COLO829 (cell line): ENCODE data around the gene RIPK4.
"Not testable (repeated sequence)": the region's sequence is repeated elsewhere in the genome, so short reads cannot be mapped to it uniquely, and the experiment has no call there.

Experiments used
- DNase-seq: peaks from one replicate; pipeline ENCODE4 v3.0.0; 2012; ENCODE audit warnings: low spot score

RIPK4 gene

GRCh38 chr21:41737651-41738324 is 29.1 kb downstream of the RIPK4 start:
- DNase-seq = no peak

DNA sequence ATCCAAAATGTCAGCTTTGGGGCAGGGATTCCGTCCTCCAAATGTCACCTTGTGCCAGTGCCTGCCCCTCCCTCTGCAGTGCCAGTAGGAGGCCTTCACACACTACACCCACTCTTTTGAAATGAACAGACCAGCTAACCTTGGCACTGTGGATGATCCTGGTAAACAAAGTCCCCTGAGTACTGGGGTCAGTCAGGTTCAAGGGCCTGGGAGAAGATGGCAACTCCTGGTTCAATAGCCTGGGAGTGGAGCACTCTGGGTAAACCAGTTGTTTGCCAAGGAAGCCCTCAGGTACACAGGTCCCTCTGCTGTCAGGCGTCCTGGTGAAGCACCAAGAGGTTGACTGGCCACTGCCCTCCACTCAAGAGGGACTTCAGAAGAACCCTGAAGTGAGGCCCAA is 30.4 kb downstream of the RIPK4 start:
- DNase-seq = no peak

DNA sequence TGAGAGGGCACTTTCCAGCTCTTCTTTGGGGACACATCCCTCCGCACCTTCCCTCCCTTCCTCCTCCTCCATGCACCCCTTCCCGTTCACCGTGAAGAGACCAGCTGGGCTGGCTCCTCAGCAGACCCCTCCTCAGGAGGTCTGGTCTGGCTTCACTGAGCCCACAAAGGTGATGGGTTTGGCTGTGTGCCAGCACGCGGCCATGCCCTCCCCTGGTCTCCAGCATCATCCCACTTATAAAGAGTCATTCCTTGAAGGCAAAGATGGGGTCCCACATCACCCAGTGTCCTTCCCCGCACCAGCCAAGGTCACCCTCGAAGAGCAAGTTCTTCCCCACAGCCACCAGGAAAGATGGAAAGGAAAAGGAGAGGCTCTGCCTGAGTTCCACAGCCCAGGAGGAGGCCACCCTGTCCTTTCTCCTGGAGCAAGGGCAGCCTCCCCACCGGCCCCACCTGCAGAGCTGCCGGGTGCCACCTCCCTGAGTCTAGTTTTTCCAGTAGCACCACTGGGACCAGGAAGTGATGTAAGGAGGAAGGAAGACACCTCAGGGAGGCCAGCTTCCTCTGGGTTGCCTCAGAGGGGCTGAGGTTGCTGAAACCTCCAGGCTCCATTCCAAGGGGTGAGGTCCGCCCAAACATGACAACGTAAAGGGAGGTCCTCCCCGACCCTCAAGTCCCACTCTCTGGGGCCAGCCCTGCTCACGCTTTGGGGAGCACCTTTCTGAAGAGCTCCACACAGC is 32.7 kb downstream of the RIPK4 start:
- no peak for DNase-seq

- DNase-seq = no peak
Measured at GRCh38 chr21:41731081-41731480, 35.8 kb downstream of the RIPK4 start.

- no peak for DNase-seq
Measured at GRCh38 chr21:41730367-41730765, 36.5 kb downstream of the RIPK4 start.

GRCh38 chr21:41729701-41730366 is 37.0 kb downstream of the RIPK4 start:
- DNase-seq = no peak

GRCh38 chr21:41727784-41728763 is 38.8 kb downstream of the RIPK4 start:
- no peak for DNase-seq

DNA sequence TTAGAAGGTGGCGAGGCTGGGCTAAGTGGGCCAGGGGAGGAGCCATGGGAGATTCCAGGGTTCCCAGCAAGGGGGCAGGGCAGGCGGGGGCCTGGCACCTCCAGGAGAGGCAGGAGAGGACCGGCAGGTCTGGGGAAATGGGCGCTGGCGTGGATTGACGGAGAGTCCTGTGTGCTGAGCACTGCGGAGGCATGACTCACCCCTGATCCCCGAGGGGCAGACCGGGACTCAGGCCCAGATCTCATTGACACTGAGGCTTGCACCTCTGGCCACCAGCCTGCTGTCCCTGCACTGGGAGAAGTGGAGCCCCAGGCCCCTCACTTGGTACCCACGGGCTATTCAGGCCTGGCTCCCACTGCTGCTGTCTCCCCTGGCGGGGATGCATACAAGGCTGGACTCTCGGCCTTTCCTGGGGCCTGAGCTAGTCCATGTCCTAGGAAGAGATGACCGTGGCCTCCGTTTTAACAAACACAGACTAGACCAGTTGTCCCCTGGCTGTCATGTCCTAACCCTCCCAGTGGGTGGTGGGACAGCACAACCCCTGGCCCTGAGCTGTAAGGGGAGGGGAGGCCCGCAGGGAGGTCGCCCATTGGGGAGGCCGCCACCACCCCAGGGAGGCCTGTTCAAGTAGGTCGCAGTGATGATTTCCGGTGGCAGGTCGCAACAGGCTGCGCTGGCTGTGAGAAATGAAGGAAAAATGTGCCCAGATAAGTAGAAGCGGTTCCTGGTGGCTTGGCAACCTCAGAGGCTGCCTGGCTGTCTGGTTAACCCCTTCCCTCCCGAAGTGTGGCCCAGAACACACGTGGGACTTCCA is 39.7 kb downstream of the RIPK4 start:
- DNase-seq = no peak

DNA sequence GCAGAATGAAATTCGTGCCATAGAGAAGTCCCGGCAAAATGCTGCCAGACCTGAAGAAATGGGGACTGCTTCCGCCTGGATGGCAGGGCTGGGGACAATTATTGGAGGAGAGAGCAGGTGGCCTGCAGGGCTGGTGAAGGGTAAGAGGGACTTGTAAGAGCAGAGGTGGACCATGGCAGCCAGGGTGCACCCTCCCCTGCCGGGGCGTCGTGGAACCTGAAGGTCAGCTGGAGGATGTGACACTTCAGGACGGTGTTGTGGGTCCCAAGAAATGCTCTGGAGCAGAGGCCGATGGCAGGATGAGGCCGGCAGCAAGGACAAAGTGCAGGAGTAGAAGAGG is 40.3 kb downstream of the RIPK4 start:
- DNase-seq = no peak

GRCh38 chr21:41726058-41726558 is 40.7 kb downstream of the RIPK4 start:
- no peak for DNase-seq

DNA sequence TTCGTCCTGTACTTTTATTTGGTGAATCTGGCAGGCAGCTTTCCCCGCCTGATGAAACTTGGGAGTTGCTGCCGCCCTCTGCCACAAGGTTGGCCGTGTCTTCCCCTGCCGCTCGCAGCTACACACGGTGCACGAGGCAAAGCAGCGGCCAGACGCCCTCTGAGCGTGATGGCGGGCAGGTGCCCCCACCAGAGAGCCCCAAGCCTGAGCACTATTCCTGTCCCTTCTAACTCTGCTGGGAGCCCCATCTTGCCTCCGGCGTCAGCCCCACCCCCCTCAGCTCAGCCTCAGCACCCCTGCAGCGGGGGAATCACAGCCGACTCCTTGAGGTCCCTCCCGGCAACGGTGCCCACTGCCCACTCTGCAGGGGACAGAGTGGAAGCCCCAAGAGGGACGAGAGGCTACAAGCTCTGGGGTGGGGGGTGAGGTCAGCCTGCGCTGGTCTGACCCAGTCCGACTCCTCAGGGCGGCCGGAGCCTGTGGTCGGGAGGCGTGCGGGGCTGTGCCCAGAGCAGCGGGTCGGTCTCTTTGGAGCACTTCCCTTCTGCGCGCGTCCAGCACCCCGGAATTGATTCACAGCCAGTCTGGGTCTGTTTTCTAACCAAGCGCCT is 41.3 kb downstream of the RIPK4 start:
- DNase-seq = no peak

- DNase-seq = not testable (repeated sequence)
Measured at GRCh38 chr21:41723835-41724234, 43.0 kb downstream of the RIPK4 start.

GRCh38 chr21:41722052-41723018 is 44.5 kb downstream of the RIPK4 start:
- no peak for DNase-seq

GRCh38 chr21:41720250-41720649 is 46.6 kb downstream of the RIPK4 start:
- no peak for DNase-seq

DNA sequence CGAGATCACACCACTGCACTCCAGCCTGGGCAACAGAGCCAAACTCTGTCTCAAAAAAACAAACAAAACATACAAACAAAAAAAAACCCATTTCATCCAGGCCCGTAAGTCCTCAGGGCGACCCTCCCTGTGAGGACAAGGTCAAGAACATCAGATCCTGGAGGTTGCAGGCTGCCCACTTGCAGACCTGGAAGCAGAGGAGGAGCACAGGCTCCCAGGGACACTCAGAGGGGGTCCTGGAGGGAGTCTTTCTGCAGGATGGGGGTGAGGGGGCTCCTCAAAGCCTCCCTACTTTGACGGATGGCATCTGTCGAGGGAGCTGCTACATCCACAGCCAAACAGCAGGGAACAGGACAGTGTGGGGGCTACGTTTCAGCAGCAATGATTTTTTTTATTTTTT is 47.2 kb downstream of the RIPK4 start:
- DNase-seq = no peak

- no peak for DNase-seq
Measured at GRCh38 chr21:41717573-41718330, 49.1 kb downstream of the RIPK4 start.

DNA sequence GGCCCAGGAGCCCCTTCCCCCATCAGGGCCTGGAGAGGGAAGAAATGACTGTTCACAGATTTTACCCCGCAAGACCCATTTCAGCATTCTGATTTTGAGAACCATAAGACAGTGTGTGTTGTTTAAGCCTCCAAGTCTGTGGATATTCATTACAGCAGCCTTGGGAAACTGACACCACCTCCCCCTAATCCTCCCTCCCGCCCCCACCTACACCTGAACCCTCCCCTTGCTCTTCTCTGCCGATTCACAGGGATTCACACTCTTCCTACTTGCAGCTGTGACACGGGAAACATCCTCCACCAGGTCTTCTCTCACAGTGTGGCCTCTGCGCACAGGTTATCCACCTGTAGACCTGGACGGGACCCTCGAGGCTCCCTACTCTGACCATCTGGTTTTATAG is 50.1 kb downstream of the RIPK4 start:
- DNase-seq = no peak

DNA sequence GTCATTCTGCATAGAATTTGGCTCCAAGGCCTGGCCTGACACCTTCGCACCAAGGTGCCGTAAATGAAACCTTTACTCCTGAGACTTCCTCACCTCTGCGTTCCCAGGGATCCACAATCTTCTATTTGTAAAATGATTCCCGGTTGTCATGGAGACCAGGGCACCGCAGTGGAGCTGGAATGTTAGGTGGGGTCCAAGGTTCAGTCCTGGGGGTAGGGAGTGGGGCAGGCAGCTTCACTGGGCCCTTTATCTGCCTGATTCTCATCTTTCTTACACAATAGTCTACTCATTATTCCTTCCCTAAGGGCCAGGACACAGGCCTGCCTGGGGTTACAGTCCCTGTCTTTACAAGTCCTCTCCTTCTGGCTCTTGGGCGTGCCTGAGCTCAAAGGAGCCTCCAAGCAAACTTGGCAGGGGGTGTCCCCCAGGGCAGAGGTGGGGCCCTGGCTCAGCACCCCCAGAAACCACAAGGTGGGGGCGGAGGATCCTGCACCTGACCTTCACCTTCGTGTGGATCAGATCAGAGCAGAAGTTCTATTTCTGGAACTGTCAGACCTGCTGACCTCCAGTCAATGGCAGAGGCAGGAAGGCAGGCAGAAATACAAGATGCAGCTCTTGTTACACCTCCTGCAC is 51.1 kb downstream of the RIPK4 start:
- peak; percentile 46 for DNase-seq
